Sigmoid colon (tissue), 7 donors: ENCODE results near the gene VPS13D. TPM values are rescaled to one million over a fixed set of nuclear protein-coding genes. Genes with fewer than 3 reads are reported as not detected.

Experiments
- DNase-seq: peaks from one replicate; pipeline ENCODE4 v3.0.0-alpha.2; 2019
- H3K27ac ChIP-seq, 4 donors: fragments of 200-600 bp; sonication (generic); one replicate each; pipeline ENCODE4 v1.5.1; 2016 to 2019; ENCODE audit warnings: mild to moderate bottlenecking in 1 of 4
- H3K27me3 ChIP-seq, 3 donors: fragments of 200-600 bp; sonication (generic); one replicate each; pipeline ENCODE4 v1.5.1; 2019; ENCODE audit warnings: mild to moderate bottlenecking in 1 of 3
- H3K36me3 ChIP-seq, 4 donors: fragments of 200-600 bp; sonication (generic); one replicate each; pipeline ENCODE4 v1.5.1; 2016 to 2019
- H3K4me1 ChIP-seq, 4 donors: fragments of 200-600 bp; sonication (generic); one replicate each; pipeline ENCODE4 v1.5.1; 2017 to 2019
- H3K4me3 ChIP-seq, 4 donors: fragments of 200-600 bp; sonication (generic); one replicate each; pipeline ENCODE4 v1.5.1; 2017 to 2019; ENCODE audit warnings: mild to moderate bottlenecking in 2 of 4, moderate library complexity in 1 of 4
- H3K9me3 ChIP-seq, 4 donors: fragments of 200-600 bp in 3 of 4; sonication (generic) in 3 of 4; one replicate each; pipeline versions ENCODE4 v1.5.1 to v1.6.1; 2013 to 2019
- EP300 ChIP-seq, 4 donors: sonication (generic); formaldehyde crosslinking; IDR thresholded peaks; one replicate each; pipeline ENCODE4 v1.6.1; 2017; ENCODE audit warnings: antibody characterized with exemption in 4 of 4
- POLR2A ChIP-seq, 2 donors: fragments of 450-650 bp; IDR thresholded peaks; one replicate each; pipeline ENCODE4 v1.6.1; 2016; ENCODE audit warnings: antibody characterized with exemption in 2 of 2, mild to moderate bottlenecking in 2 of 2, moderate library complexity in 2 of 2
- POLR2AphosphoS5 ChIP-seq, 4 donors: sonication (generic); formaldehyde crosslinking; IDR thresholded peaks; one replicate each; pipeline ENCODE4 v1.6.1; 2017; ENCODE audit warnings: antibody characterized with exemption in 4 of 4
- WGBS, 2 donors: extraction: QIAGEN DNeasy Blood & Tissue Kit; methylation state at CpG; one replicate each; pipeline ENCODE4 v1.1.7; 2013; 5-methylcytosine and 5-hydroxymethylcytosine counted together
- intact Hi-C: fragments of 100-400 bp; cut with DNase I; formaldehyde crosslinking; loops from one replicate; pipeline ENCODE4 v1.15.1; 2023
- polyA plus RNA-seq, 3 donors: library from polyadenylated mRNA; stranded (reverse); fragments of 200-250 nt; gene quantifications; one replicate each; pipeline ENCODE4 v1.2.3, GENCODE V29; 2013
- total RNA-seq, 4 donors: library from RNA; depleted of rRNA; stranded (reverse); fragments of >200 nt; gene quantifications; one replicate each; pipeline ENCODE4 v1.1.0, GENCODE V29; 2016
- TF ChIP-seq, protein P1 (sequence below), 4 experiments: fragments of 450-650 bp in 3 of 4; fragments of 200-600 bp in 1 of 4; IDR thresholded peaks; one replicate each; pipeline ENCODE4 v1.5.1; 2016 to 2019; ENCODE audit warnings: antibody characterized with exemption in 4 of 4, mild to moderate bottlenecking in 3 of 4, moderate library complexity in 2 of 4
- donor health status: healthy with polysubstance abuse.
- donor health status: Bipolar disorder and iron deficiency.
- donor health status: healthy.

Gene VPS13D
- total and polyA plus RNA-seq, 7 donors: 7.6 to 90.8 (median 49.7) TPM

DNA sequence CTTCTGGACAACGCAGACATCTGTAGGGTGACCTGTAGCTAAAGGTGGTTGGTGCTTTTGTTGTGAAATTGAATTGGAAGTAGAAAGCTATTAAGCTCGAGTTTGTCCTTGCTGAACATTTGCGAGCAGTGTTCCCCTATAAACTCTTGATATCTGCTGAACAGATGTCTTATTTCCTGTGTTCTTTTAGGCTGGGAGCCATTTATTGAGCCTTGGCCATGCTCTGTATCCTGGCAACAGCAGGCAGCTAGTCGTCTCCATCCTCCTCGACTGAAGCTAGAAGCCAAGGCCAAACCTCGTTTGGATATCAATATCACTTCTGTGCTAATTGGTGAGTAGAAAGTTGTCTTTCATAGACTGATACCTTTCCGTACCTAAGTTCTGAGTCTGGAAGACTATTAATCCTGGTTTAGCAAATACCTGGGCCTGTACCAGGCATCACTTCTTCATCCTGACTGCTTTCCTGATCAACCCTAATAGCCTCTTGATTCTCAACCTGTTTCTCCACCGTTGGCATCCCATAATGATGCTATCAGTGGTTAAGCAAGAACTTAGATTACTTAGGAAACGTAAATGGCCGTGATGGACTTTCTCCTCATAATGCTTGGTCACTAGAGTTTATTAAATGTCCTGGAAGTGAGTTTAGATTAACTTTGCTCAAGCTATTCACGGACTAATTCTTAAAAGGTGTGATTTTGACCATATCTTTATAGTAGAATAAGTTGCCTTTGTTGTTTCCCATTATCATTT, 103.4 kb downstream of the VPS13D start:
- Histone ChIP-seq H3K4me3 (no peak overlapping the region), H3K27ac (no peak overlapping the region), H3K36me3 (peaks cover 5 to 90% (median 37%) of the 10 kb centered on the region in 4 donors), H3K9me3 (no peaks in the 10 kb centered on the region), H3K27me3 (no peaks in the 10 kb centered on the region), H3K4me1 (peaks cover 0 to 17% (median 9%) of the 10 kb centered on the region in 4 donors)
- TF ChIP-seq POLR2A (IDR thresholded peaks at IDR 0.05): no peak
- TF ChIP-seq, protein P1, sequence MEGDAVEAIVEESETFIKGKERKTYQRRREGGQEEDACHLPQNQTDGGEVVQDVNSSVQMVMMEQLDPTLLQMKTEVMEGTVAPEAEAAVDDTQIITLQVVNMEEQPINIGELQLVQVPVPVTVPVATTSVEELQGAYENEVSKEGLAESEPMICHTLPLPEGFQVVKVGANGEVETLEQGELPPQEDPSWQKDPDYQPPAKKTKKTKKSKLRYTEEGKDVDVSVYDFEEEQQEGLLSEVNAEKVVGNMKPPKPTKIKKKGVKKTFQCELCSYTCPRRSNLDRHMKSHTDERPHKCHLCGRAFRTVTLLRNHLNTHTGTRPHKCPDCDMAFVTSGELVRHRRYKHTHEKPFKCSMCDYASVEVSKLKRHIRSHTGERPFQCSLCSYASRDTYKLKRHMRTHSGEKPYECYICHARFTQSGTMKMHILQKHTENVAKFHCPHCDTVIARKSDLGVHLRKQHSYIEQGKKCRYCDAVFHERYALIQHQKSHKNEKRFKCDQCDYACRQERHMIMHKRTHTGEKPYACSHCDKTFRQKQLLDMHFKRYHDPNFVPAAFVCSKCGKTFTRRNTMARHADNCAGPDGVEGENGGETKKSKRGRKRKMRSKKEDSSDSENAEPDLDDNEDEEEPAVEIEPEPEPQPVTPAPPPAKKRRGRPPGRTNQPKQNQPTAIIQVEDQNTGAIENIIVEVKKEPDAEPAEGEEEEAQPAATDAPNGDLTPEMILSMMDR (IDR thresholded peaks at IDR 0.05): no peak
- no peak for TF ChIP-seq EP300 (IDR thresholded peaks at IDR 0.05)
- TF ChIP-seq POLR2AphosphoS5 (IDR thresholded peaks at IDR 0.05): no peak
- DNase-seq: no peak
- intact Hi-C loops: no loop called here
- 80 to 83% methylated on average over 11 of the region's 11 CpGs for WGBS, 2 donors

DNA sequence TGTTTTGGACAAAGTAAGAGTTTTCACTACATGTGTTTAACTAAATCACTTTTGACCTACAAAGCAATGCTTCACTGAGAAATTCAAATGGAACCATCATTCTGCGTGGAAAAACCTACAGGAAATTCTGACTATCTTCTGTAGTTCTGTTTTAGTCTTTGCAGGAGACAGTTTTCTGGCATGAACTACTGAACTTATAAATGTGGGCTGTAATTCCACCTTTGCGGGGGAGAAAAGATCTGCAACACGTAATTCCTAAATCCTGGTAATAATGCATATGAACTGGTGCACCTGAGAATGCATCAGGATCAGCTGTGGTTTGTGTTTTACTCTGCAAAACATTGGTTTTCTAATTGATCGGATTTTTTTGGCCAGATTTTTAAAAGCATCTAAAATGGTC, 106.0 kb downstream of the VPS13D start:
- Histone ChIP-seq H3K27ac (peak overlapping the region in 1 of 4 donors; percentile 68), H3K27me3 (no peaks in the 10 kb centered on the region), H3K4me1 (peaks cover 0 to 43% (median 32%) of the 10 kb centered on the region in 4 donors), H3K4me3 (no peak overlapping the region), H3K36me3 (peaks cover 5 to 65% (median 28%) of the 10 kb centered on the region in 4 donors), H3K9me3 (no peaks in the 10 kb centered on the region)
- no peak for DNase-seq
- intact Hi-C loops: no loop called here
- no peak for TF ChIP-seq EP300 (IDR thresholded peaks at IDR 0.05)
- TF ChIP-seq POLR2A (IDR thresholded peaks at IDR 0.05): no peak
- TF ChIP-seq POLR2AphosphoS5 (IDR thresholded peaks at IDR 0.05): no peak
- TF ChIP-seq, protein P1 (IDR thresholded peaks at IDR 0.05): no peak
- WGBS, 2 donors: 97 to 98% methylated on average over 4 of the region's 4 CpGs

GRCh38 chr1:12336413-12336812, 106.6 kb downstream of the VPS13D start:
- H3K9me3 ChIP-seq: no peaks in the 10 kb centered on the region
- 59 to 70% methylated on average over 1 of the region's 1 CpG for WGBS, 2 donors
- TF ChIP-seq, protein P1 (IDR thresholded peaks at IDR 0.05): no peak
- TF ChIP-seq POLR2AphosphoS5 (IDR thresholded peaks at IDR 0.05): peak in 1 of 4 donors; percentile 7
- peaks cover 5 to 63% (median 25%) of the 10 kb centered on the region in 4 donors for H3K36me3 ChIP-seq
- no peak overlapping the region for H3K4me3 ChIP-seq
- no peaks in the 10 kb centered on the region for H3K27me3 ChIP-seq
- intact Hi-C loops: no loop called here
- DNase-seq: no peak
- peak overlapping the region in 2 of 4 donors; percentile 6 to 68 for H3K27ac ChIP-seq
- H3K4me1 ChIP-seq: peaks cover 0 to 46% (median 33%) of the 10 kb centered on the region in 4 donors

DNA sequence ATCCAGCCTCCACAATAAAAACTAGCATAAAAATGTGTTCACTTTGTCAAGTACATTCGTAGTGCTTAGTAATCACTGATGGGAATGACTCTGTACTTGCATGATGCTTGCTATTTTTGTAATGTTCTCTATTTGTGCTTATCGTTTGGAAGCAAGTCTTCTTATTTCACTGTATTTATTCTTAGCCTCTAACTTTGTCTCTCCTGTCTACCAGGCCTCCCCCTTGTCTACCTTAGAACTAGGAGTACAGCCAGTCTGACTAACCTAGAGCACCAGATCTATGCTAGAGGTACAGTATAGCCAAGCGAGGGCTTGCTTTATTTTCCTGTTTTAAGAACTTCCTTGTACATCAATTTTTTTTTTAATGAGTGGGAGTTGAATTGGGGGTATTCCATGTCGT, 108.2 kb downstream of the VPS13D start:
- 88 to 94% methylated on average over 4 of the region's 4 CpGs for WGBS, 2 donors
- intact Hi-C loops: no loop called here
- no peaks in the 10 kb centered on the region for H3K27me3 ChIP-seq
- H3K36me3 ChIP-seq: peaks cover 5 to 63% (median 22%) of the 10 kb centered on the region in 4 donors
- peaks cover 0 to 46% (median 33%) of the 10 kb centered on the region in 4 donors for H3K4me1 ChIP-seq
- no peak overlapping the region for H3K4me3 ChIP-seq
- H3K27ac ChIP-seq: peak overlapping the region in 2 of 4 donors; percentile 51 to 68
- no peak for DNase-seq
- no peaks in the 10 kb centered on the region for H3K9me3 ChIP-seq
- TF ChIP-seq POLR2AphosphoS5 (IDR thresholded peaks at IDR 0.05) (peak in 1 of 4 donors; percentile 11), EP300 (IDR thresholded peaks at IDR 0.05) (no peak)

GRCh38 chr1:12338823-12339222, 109.0 kb downstream of the VPS13D start:
- DNase-seq: no peak
- intact Hi-C loops: no loop called here
- WGBS, 2 donors: 65 to 86% methylated on average over 1 of the region's 1 CpG
- H3K27ac ChIP-seq: peak overlapping the region; percentile 10 to 68 (median 53)
- H3K4me3 ChIP-seq: no peak overlapping the region
- no peak for TF ChIP-seq EP300 (IDR thresholded peaks at IDR 0.05)
- TF ChIP-seq POLR2A (IDR thresholded peaks at IDR 0.05): no peak
- H3K27me3 ChIP-seq: no peaks in the 10 kb centered on the region
- peaks cover 2 to 63% (median 17%) of the 10 kb centered on the region in 4 donors for H3K36me3 ChIP-seq
- H3K9me3 ChIP-seq: no peaks in the 10 kb centered on the region
- peaks cover 0 to 46% (median 33%) of the 10 kb centered on the region in 4 donors for H3K4me1 ChIP-seq
